Measurements from ENCODE around the gene GPR12.

DNA sequence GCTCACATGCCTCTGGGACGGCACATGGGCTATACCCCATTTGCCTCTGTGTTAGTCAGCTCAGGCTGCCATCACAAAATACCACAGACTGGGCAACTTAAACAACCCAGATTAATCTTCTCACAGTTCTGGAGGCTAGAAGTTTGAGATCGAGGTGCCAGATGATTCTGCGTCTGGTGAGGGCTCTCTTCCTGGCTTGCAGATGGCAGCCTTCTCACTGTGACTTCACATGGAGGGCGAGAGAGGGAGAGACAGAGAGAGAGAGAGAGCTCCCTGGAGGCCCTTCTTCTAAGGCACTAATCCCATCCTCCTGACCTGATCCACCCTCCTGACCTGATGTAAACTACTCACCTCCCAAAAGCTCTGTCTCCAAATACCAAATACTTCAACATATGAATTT, 55.0 kb downstream of the GPR12 start:
- TF ChIP-seq, protein P1, sequence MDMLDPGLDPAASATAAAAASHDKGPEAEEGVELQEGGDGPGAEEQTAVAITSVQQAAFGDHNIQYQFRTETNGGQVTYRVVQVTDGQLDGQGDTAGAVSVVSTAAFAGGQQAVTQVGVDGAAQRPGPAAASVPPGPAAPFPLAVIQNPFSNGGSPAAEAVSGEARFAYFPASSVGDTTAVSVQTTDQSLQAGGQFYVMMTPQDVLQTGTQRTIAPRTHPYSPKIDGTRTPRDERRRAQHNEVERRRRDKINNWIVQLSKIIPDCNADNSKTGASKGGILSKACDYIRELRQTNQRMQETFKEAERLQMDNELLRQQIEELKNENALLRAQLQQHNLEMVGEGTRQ (IDR thresholded peaks at IDR 0.05; ENCODE audit: low read depth, low read length), result no peak
- no peak for TF ChIP-seq CTCF (conservative IDR thresholded peaks at IDR 0.05; ENCODE audit: low read depth, low read length)
- TF ChIP-seq POLR2A (IDR thresholded peaks at IDR 0.05; ENCODE audit: low read depth, low read length), result no peak
- no peak for TF ChIP-seq MAZ (IDR thresholded peaks at IDR 0.05; ENCODE audit: borderline replicate concordance, low read depth, low read length)
- TF ChIP-seq RAD21 (IDR thresholded peaks at IDR 0.05; ENCODE audit: low read length), result no peak
- TF ChIP-seq SMC3 (IDR thresholded peaks at IDR 0.05; ENCODE audit: low read depth, low read length), result no peak
- TF ChIP-seq RFX5 (IDR thresholded peaks at IDR 0.05; ENCODE audit: low read depth, low read length), result no peak
- no peak for TF ChIP-seq CEBPB (IDR thresholded peaks at IDR 0.05; ENCODE audit: low read depth, low read length)

Measured in IMR-90 (cell line).